ENCODE measurements around the gene PTRH1. TPM values are rescaled to one million over a fixed set of nuclear protein-coding genes. Genes with fewer than 3 reads are reported as not detected.

PTRH1 gene
- total and polyA plus RNA-seq, 2 of the 13 experiments (the other 11 are each of a cell fraction or from before 2014, with no cell fraction given): 4.0 to 10.4 TPM

GRCh38 chr9:127729522-127730256 is 14.2 kb upstream of the PTRH1 start (continued):
- TF ChIP-seq TFAP4 (IDR thresholded peaks at IDR 0.05; ENCODE audit: borderline replicate concordance, low read depth) (peak; percentile 45; the same call in 1 of the 2 replicates), ARID4A (CRISPR knock-in tag; IDR thresholded peaks at IDR 0.05; ENCODE audit: borderline replicate concordance) (0 out of 2 replicates have a peak, but pooled peaks have one; percentile 32), ZNF672 (CRISPR knock-in tag; IDR thresholded peaks at IDR 0.05) (no peak), ZNF687 (CRISPR knock-in tag; IDR thresholded peaks at IDR 0.05) (peak; percentile 84), MAZ (IDR thresholded peaks at IDR 0.05; ENCODE audit: borderline replicate concordance, low read depth, low read length) (no peak), MAZ (CRISPR knock-in tag; IDR thresholded peaks at IDR 0.05; ENCODE audit: low read depth) (no peak), WIZ (CRISPR knock-in tag; IDR thresholded peaks at IDR 0.05) (no peak), ZBTB49 (CRISPR knock-in tag; IDR thresholded peaks at IDR 0.05; ENCODE audit: borderline replicate concordance) (no peak), ZSCAN21 (CRISPR knock-in tag; IDR thresholded peaks at IDR 0.05; ENCODE audit: borderline replicate concordance) (no peak), HOXA3 (CRISPR knock-in tag; IDR thresholded peaks at IDR 0.05) (no peak), FOXJ3 (CRISPR knock-in tag; IDR thresholded peaks at IDR 0.05; ENCODE audit: borderline replicate concordance) (no peak), SALL2 (CRISPR knock-in tag; IDR thresholded peaks at IDR 0.05) (no peak), ZNF431 (CRISPR knock-in tag; IDR thresholded peaks at IDR 0.05; ENCODE audit: borderline replicate concordance, low read depth) (no peak), HNF4G (IDR thresholded peaks at IDR 0.05; ENCODE audit: borderline replicate concordance, low read depth, low read length) (0 out of 2 replicates have a peak, but pooled peaks have one; percentile 22), HNF4G (CRISPR knock-in tag; IDR thresholded peaks at IDR 0.05; ENCODE audit: borderline replicate concordance, low read depth) (no peak), ZNF556 (CRISPR knock-in tag; IDR thresholded peaks at IDR 0.05; ENCODE audit: borderline replicate concordance) (no peak), ZBTB7A (CRISPR knock-in tag; IDR thresholded peaks at IDR 0.05) (peak; percentile 61; the same call in 1 of the 2 replicates)
